ENCODE measurements around the gene CBFA2T3.

The CBFA2T3 gene

DNA sequence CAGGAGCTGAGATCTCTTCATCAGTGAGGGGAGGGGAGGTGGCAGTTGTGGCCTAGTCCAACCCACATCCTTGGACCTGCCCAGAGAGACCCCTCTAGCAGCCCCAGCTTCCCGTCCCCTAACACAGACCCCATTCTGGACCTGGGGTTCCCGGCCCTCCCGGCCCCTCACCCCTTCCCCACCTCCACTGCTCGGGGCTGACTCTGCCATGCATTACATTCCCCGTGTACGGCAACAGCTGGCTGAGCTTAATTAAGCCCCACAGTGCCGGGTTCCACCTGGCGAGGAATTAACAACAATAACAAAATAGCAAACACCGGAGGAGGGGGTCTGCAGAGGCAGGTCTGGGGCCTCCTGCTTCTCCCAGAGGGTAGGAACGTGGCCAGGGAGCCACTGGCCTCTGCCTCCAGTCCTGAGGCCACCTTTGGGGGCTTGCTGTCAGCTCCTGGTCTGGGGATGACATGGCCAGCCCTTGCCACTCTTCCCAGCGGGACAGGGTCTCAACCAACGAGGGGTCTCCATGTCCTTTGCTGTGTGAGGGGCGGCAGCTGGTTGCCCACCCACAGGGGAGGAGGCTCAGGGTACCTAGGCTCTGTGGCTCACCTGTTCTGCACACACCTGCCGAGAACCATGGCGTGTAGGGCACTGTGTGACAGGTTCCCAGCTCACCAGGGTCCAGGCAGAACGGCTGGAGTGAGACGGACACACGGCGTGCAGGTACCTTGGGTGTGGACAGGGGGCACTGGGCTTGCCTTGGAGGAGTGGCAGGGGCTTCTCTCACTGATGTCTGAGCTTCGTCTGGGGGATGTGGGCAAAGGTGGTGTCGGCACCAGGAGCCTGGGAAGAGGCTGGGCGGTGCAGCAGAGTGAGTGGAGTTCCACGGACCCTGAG, 46.9 kb upstream of the CBFA2T3 start:
- TF ChIP-seq ZBTB7A (IDR thresholded peaks at IDR 0.05; ENCODE audit: low read depth) = no peak
- no peak for TF ChIP-seq EP300 (IDR thresholded peaks at IDR 0.05; ENCODE audit: borderline replicate concordance)
- TF ChIP-seq NFIC (IDR thresholded peaks at IDR 0.05) = no peak
- TF ChIP-seq CEBPB (IDR thresholded peaks at IDR 0.05) = no peak
- TF ChIP-seq, protein P1, sequence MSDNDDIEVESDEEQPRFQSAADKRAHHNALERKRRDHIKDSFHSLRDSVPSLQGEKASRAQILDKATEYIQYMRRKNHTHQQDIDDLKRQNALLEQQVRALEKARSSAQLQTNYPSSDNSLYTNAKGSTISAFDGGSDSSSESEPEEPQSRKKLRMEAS (IDR thresholded peaks at IDR 0.05) = no peak
- TF ChIP-seq FOXM1 (IDR thresholded peaks at IDR 0.05; ENCODE audit: borderline replicate concordance, low read depth) = no peak
- TF ChIP-seq RAD21 (IDR thresholded peaks at IDR 0.05; ENCODE audit: low read depth) = no peak
- TF ChIP-seq, protein P2, sequence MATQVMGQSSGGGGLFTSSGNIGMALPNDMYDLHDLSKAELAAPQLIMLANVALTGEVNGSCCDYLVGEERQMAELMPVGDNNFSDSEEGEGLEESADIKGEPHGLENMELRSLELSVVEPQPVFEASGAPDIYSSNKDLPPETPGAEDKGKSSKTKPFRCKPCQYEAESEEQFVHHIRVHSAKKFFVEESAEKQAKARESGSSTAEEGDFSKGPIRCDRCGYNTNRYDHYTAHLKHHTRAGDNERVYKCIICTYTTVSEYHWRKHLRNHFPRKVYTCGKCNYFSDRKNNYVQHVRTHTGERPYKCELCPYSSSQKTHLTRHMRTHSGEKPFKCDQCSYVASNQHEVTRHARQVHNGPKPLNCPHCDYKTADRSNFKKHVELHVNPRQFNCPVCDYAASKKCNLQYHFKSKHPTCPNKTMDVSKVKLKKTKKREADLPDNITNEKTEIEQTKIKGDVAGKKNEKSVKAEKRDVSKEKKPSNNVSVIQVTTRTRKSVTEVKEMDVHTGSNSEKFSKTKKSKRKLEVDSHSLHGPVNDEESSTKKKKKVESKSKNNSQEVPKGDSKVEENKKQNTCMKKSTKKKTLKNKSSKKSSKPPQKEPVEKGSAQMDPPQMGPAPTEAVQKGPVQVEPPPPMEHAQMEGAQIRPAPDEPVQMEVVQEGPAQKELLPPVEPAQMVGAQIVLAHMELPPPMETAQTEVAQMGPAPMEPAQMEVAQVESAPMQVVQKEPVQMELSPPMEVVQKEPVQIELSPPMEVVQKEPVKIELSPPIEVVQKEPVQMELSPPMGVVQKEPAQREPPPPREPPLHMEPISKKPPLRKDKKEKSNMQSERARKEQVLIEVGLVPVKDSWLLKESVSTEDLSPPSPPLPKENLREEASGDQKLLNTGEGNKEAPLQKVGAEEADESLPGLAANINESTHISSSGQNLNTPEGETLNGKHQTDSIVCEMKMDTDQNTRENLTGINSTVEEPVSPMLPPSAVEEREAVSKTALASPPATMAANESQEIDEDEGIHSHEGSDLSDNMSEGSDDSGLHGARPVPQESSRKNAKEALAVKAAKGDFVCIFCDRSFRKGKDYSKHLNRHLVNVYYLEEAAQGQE (IDR thresholded peaks at IDR 0.05; ENCODE audit: low read depth) = no peak
- TF ChIP-seq TEAD4 (IDR thresholded peaks at IDR 0.05) = no peak
- TF ChIP-seq TCF12 (IDR thresholded peaks at IDR 0.05; ENCODE audit: low read depth) = no peak
- TF ChIP-seq EGR1 (IDR thresholded peaks at IDR 0.05) = no peak
- no peak for TF ChIP-seq TAF1 (IDR thresholded peaks at IDR 0.05; ENCODE audit: low read depth)

DNA sequence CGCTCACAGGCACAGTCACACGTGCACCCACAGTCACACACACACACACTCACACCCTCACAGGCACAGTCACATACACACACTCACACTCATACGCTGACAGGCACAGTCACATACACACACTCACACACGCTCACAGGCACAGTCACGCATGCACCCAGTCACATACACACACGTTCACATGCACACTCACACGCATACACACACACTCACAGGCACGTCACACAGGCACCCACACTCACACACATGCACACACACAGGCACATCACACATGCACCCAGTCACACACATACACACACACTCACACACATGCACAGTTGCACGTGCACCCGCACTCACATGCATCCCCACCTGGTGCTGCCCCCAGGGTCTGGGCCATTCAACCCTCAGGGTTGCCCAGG, 46.1 kb upstream of the CBFA2T3 start:
- TF ChIP-seq TCF12 (IDR thresholded peaks at IDR 0.05; ENCODE audit: low read depth) (no peak), ZBTB7A (IDR thresholded peaks at IDR 0.05; ENCODE audit: low read depth) (no peak), TEAD4 (IDR thresholded peaks at IDR 0.05) (no peak), NFIC (IDR thresholded peaks at IDR 0.05) (no peak), EP300 (IDR thresholded peaks at IDR 0.05; ENCODE audit: borderline replicate concordance) (no peak), FOXM1 (IDR thresholded peaks at IDR 0.05; ENCODE audit: borderline replicate concordance, low read depth) (no peak), YY1 (IDR thresholded peaks at IDR 0.05; ENCODE audit: low read depth) (no peak), TAF1 (IDR thresholded peaks at IDR 0.05; ENCODE audit: low read depth) (no peak), CEBPB (IDR thresholded peaks at IDR 0.05) (no peak), CREB1 (IDR thresholded peaks at IDR 0.05; ENCODE audit: low read depth) (no peak)
- TF ChIP-seq, protein P1 (IDR thresholded peaks at IDR 0.05) = no peak
- TF ChIP-seq, protein P2 (IDR thresholded peaks at IDR 0.05; ENCODE audit: low read depth) = no peak
- TF ChIP-seq, protein P3, sequence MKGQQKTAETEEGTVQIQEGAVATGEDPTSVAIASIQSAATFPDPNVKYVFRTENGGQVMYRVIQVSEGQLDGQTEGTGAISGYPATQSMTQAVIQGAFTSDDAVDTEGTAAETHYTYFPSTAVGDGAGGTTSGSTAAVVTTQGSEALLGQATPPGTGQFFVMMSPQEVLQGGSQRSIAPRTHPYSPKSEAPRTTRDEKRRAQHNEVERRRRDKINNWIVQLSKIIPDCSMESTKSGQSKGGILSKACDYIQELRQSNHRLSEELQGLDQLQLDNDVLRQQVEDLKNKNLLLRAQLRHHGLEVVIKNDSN (IDR thresholded peaks at IDR 0.05) = no peak

DNA sequence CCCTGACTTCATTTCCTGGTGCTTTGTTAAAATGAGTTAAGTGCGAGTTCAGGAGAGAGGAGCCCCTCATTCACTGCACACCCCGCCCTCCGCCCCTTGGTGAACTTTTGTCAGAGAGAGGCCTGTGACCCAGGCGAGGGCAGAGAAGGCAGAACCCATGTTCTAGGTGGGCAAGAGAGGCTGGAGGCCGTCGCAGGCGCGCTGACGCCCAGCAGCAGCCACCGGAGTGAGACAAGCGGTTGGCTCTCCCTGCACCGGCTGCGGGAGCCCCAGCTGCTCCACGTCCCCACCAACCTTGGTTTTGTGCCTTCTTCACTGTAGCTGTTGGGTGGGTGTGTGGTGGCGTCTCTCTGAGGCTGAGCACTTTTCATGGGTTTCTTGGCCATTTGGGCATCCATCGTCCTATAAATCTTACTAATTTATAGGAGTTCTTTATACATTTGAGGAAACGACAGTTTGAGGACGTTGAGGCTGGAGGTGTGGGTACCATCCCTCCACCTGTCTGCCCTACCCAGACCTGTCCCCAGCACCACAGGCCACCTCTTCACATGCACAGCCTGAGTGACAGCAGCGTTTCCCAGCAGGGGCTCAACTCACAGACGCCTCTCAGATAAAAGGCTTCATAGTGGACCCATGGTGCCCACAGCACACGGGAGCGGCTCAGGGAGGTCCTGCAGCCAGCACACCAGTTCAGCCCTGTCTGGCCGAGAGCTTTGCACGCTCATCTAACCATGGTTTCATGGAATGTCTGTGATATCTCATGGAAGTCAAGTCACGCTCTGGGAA, 45.2 kb upstream of the CBFA2T3 start:
- TF ChIP-seq CREB1 (IDR thresholded peaks at IDR 0.05; ENCODE audit: low read depth) (no peak), EP300 (IDR thresholded peaks at IDR 0.05; ENCODE audit: borderline replicate concordance) (no peak), ZBTB7A (IDR thresholded peaks at IDR 0.05; ENCODE audit: low read depth) (no peak)
- TF ChIP-seq, protein P2 (IDR thresholded peaks at IDR 0.05; ENCODE audit: low read depth) = no peak

DNA sequence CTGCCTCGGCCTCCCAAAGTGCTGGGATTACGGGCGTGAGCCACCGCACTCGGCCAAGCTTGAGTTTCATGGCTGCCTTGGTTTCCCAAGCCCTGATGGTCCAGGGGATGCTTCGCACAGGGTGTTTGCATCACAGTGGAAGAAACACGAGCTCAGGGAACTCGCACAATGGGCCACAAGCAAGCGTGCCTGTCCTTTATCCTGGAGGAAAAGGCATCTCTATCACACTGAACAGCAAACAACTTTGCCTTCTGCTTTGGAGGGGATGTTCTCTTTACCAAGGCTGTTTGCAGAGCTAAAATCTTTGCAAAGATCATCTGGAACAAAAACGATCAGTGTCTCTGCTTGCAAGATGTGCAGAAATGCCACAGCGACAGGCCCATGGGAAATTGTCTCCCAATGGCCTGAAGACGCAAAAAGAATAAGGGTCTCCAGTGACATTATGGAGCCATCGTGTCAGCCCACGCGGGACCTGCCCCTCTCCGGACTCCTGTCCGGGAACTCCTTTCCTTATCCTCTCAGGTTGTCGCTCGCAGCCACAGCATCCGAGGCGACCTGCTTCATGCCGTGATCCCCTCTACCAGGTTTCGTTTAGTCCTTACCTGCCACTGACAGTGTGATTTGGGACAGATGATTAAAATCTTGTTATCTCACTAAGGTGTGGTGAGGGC, 44.1 kb upstream of the CBFA2T3 start:
- TF ChIP-seq NFIC (IDR thresholded peaks at IDR 0.05) (no peak), RAD21 (IDR thresholded peaks at IDR 0.05; ENCODE audit: low read depth) (no peak), TCF12 (IDR thresholded peaks at IDR 0.05; ENCODE audit: low read depth) (no peak), CEBPB (IDR thresholded peaks at IDR 0.05) (no peak), CREB1 (IDR thresholded peaks at IDR 0.05; ENCODE audit: low read depth) (no peak), TAF1 (IDR thresholded peaks at IDR 0.05; ENCODE audit: low read depth) (no peak), FOXM1 (IDR thresholded peaks at IDR 0.05; ENCODE audit: borderline replicate concordance, low read depth) (no peak)
- TF ChIP-seq, protein P3 (IDR thresholded peaks at IDR 0.05) = no peak
